LNCAP (cell line): Measurements from ENCODE around the gene TRIM41.

Experiments used
- TF ChIP-seq, protein P1 (sequence below): fragments of 450-650 bp; IDR thresholded peaks from 2 replicates; pipeline ENCODE4 v1.5.1; 2017; ENCODE audit warnings: mild to moderate bottlenecking

The TRIM41 gene

DNA sequence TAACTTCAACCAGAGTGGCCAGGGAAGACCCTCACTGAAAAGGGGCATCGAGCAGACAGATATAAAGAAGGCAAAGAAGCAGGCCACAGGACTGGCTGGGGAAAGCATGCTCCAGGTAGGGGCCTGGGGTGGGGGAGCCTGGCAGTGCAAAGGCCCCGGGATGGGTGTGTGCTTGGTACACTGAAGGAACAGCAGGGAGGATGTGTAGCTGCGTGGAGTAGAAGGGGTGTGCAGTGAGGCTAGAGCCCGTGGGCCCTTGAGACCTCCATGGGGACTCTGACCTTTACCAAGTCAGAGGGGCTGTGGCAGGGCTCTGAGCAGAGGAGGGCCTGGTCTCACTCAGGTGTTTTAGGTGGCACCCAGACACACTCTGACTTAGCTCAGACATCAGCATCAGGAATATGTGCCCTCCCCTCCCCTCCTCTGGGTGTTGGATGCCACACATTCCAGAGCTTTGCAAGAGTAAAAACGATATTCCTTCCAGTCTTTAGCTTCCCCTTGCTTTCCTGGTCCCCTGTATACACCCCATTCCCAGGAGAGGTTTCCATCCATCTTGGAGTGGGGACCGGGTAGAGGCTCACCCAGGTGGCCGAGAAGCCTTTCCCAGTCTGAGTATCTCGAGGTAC, 25.6 kb upstream of the TRIM41 start:
- TF ChIP-seq, protein P1, sequence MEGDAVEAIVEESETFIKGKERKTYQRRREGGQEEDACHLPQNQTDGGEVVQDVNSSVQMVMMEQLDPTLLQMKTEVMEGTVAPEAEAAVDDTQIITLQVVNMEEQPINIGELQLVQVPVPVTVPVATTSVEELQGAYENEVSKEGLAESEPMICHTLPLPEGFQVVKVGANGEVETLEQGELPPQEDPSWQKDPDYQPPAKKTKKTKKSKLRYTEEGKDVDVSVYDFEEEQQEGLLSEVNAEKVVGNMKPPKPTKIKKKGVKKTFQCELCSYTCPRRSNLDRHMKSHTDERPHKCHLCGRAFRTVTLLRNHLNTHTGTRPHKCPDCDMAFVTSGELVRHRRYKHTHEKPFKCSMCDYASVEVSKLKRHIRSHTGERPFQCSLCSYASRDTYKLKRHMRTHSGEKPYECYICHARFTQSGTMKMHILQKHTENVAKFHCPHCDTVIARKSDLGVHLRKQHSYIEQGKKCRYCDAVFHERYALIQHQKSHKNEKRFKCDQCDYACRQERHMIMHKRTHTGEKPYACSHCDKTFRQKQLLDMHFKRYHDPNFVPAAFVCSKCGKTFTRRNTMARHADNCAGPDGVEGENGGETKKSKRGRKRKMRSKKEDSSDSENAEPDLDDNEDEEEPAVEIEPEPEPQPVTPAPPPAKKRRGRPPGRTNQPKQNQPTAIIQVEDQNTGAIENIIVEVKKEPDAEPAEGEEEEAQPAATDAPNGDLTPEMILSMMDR: no peak

DNA sequence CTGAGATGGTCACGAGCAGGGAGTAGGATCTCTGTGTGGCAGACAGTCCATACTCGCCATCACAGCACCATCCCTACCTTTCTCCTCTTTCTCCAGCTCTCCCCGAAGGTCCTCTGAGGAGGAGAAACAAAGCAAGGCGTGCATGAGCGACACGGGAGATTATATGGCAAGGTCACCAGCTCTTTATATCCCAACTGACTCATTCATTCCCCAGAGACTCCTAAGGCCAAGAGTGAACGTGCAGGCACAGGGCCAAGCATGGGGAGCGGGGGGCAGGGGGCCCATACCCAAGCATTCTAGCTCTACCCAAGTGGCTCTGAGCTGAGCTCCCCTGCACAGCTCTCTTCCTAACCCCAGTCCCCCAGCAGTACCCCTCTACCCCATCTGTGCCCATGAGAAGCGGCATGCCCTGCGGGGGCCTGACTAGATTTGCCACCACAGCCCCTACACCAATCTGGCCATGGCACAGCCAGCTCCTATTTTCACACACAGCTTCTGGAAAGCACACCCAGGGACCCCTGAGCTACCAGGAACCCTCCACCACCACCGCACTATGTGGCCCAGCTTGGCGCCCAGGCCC, 24.9 kb upstream of the TRIM41 start:
- TF ChIP-seq, protein P1: no peak

DNA sequence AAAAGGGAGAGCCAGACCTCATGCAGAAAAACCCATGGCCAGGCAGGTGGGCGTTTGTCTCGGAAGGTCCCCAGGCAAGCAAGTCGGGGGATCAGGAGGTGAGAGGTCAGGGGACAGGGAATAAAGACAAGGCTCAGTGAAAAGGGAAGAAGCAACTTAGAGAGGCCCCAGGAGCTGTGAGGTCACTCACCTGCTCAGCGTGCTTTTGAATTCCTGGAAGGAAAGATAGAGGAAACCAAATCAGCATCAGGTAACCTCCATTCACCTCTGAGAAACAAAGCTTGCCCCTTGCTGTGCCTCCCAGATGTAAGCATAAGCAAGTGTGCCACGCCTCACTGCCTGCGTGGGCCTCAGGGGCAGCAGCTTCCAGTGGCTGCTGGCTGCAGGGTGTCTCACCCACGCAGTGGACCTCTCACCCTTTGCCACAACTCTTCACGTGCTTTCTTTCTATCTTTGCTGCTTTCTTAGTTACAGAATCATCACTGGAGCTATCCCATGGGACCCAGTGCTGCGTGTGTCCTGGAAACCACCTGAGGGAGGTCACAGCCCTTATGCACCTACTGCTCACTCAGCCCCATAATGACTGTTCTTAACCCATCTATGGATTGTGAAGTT, 24.1 kb upstream of the TRIM41 start:
- TF ChIP-seq, protein P1: no peak

DNA sequence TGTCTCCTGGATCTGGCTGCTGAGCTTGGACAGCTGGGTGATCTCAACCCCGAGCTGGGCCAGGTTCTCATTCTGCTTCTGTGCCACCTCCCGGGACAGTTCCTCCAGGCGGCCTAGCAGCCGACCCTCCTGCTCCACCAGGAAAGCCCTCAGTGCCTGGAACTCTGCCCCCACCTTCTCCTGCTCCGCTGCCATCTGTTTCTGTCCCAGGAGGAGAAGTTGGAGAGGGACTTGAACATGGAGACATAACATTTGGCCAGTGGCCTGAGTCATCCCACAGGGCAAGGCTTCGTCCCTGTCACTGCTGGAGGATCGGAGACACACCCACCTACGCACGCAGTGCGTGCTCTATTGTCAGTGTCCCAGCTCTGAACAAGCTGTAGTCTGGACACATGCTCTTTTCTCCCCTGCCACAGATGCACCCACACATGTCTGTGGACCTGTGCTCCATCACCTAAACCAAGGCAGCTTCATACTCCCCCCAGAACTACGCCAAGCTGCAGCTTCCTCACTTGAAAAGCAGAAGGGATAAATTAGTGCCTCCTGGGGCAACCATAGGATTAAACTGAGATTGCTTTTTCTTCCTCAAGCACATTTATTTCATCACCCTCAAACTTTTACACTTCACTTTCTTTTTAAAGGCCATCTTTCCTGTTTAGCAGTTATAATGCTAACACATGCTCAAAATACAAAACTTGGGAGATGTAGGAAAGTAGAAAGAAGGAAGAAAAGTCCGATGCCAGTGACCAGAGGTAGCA, 23.0 kb upstream of the TRIM41 start:
- TF ChIP-seq, protein P1: no peak

DNA sequence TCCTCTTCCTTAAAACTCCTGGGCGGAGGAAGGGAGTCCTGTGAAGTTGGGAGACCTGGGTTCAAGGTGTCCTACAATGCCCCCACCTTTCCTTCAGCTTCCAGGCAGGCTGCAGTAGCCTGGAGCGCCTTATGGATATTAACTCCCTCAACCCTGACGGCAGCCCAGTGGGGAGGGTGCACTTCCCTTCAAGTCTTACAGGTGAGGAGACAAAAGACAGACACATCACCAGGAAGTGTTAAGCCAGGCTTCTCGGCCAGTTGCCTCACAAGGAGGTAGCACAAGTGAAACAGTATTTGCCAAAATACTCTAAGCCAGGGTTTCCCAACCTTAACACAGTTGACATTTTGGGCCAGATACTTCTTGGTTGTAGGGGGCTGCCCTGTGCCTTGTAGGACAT, 22.3 kb upstream of the TRIM41 start:
- TF ChIP-seq, protein P1: no peak

DNA sequence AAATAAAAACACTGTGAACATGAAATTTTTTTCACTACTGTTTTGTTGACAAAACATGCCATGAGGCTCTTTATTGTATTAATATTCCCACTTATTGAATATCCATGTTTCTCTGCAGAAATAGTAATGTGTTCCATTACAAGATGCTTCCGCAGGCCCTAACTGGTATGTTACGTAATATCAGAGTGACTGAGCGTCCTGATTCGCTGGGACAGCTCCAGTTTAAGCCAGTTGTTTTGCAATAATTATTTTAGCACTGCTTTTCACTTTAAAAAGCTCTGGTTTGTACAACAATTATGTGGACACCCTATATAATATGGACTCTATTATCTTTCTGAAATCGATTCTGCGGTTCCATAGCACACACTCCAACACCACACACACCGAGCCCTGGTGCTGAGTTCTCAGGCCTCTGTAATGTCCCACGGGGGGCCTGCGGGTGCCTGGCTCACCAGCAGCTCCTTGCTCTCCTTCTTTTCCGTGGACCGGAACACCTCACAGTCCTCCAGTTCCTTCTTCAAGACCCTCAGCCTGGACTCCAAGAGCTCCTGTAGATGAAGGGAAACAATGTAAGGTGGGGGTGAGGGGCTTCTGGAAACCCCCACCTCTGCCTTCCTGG, 19.9 kb upstream of the TRIM41 start:
- TF ChIP-seq, protein P1: no peak

DNA sequence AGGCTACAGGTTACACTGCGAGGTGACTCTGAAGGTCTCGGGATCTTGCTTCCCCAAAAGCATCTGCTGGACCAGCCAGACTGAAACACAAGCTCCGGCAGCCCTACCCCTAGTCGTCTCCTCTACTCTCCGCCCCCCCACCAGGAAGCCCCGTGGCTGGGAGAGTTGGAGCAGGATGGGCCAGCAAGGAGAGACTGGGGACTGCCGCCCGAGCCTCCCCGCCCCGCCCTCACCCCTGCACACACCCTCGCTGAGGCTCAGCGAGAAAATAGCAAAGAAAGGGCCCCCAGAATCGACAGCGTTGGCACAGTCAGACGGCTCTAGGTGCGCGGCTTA, 19.3 kb upstream of the TRIM41 start:
- TF ChIP-seq, protein P1: no peak
